ENCODE data around the gene MANEAL. TPM values are rescaled to one million over a fixed set of nuclear protein-coding genes. Genes with fewer than 3 reads are reported as not detected.
A peak's percentile ranks its signal among the peaks of the same experiment; 100 is the strongest.

MANEAL gene
- total RNA-seq, 6 experiments from 2014 or later: 3.2 to 9.4 (median 5.4) TPM

- 85% methylated on average over 9 of the region's 9 CpGs for WGBS (ENCODE audit: insufficient coverage, low coverage, low lambda C conversion rate, missing lambda C conversion rate)
- intact Hi-C loops (cut with DNase I): no loop called here
- DNase-seq (no peak), ATAC-seq (no peak)
- no peaks in the 10 kb centered on the region for H3K4me1 ChIP-seq
- no peak overlapping the region for H3K27ac ChIP-seq
- TF ChIP-seq CTCF (IDR thresholded peaks at IDR 0.05) (no peak), POLR2A (IDR thresholded peaks at IDR 0.05) (no peak)
- no peak overlapping the region for H3K4me3 ChIP-seq
- H3K9me3 ChIP-seq: no peaks in the 10 kb centered on the region
- H3K36me3 ChIP-seq: peaks cover 0 to 39% (median 16%) of the 10 kb centered on the region in 4 donors
- no peaks in the 10 kb centered on the region for H3K27me3 ChIP-seq
Measured at GRCh38 chr1:37822906-37823815, 29.5 kb downstream of the MANEAL start.

- Histone ChIP-seq H3K27ac (no peak overlapping the region), H3K4me3 (no peak overlapping the region), H3K4me1 (peaks cover 0 to 7% (median 0%) of the 10 kb centered on the region in 4 donors), H3K36me3 (peaks cover 0 to 43% (median 16%) of the 10 kb centered on the region in 4 donors), H3K9me3 (no peaks in the 10 kb centered on the region), H3K27me3 (no peaks in the 10 kb centered on the region)
- TF ChIP-seq POLR2A (IDR thresholded peaks at IDR 0.05) (no peak), CTCF (IDR thresholded peaks at IDR 0.05) (no peak)
- DNase-seq (no peak), ATAC-seq (no peak)
- intact Hi-C loops (cut with DNase I): no loop called here
- WGBS (ENCODE audit: insufficient coverage, low coverage, low lambda C conversion rate, missing lambda C conversion rate): 95% methylated on average over 2 of the region's 2 CpGs
Measured at GRCh38 chr1:37824001-37824400, 30.4 kb downstream of the MANEAL start.

GRCh38 chr1:37825506-37825905 lies 31.9 kb downstream of the MANEAL start:
- DNase-seq (no peak), ATAC-seq (no peak)
- H3K4me1 ChIP-seq: peaks cover 0 to 8% (median 0%) of the 10 kb centered on the region in 4 donors
- intact Hi-C loops (cut with DNase I): no loop called here
- H3K27me3 ChIP-seq: no peaks in the 10 kb centered on the region
- no peak overlapping the region for H3K27ac ChIP-seq
- H3K9me3 ChIP-seq: no peaks in the 10 kb centered on the region
- H3K4me3 ChIP-seq: no peak overlapping the region
- peaks cover 0 to 43% (median 14%) of the 10 kb centered on the region in 4 donors for H3K36me3 ChIP-seq
- TF ChIP-seq POLR2A (IDR thresholded peaks at IDR 0.05) (no peak), CTCF (IDR thresholded peaks at IDR 0.05) (no peak)
- WGBS (ENCODE audit: insufficient coverage, low coverage, low lambda C conversion rate, missing lambda C conversion rate): 60% methylated on average over 2 of the region's 2 CpGs

DNA sequence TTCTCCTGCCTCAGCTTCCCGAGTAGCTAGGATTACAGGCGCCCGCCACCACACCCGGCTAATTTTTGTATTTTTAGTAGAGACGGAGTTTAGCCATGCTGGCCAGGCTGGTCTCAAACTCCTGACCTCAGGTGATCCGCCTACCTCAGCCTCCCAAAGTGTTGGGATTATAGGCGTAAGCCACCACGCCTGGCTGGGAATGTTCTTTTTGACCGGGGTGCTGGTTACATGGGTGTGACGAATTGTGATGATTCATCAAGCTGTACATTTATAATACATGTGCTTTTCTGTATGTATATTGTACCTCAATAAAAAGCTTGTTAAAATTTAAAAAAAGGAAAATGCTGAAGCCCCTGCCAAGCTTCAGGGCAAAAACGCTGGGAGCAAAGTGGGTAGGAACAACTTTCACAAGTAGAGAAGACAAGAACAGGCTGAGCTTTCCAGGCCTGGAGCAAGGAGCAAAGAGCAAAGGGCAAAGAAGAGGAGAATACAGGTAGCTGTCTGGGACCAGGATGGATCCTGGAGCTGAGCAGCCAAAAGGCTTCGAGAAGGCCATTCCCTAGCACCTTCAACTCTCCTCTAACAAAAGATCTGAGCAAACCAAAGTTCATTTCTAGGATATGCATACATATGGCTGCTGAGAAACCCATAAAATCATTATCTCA lies 34.9 kb downstream of the MANEAL start:
- H3K4me3 ChIP-seq: no peak overlapping the region
- ATAC-seq: peak in 2 of 4 donors; percentile 38 to 70
- no peaks in the 10 kb centered on the region for H3K27me3 ChIP-seq
- DNase-seq: no peak
- WGBS (ENCODE audit: insufficient coverage, low coverage, low lambda C conversion rate, missing lambda C conversion rate): 92% methylated on average over 10 of the region's 12 CpGs
- no peak for TF ChIP-seq POLR2A (IDR thresholded peaks at IDR 0.05)
- TF ChIP-seq CTCF (IDR thresholded peaks at IDR 0.05): no peak
- peaks cover 0 to 8% (median 0%) of the 10 kb centered on the region in 4 donors for H3K4me1 ChIP-seq
- intact Hi-C loops (cut with DNase I): no loop called here
- no peaks in the 10 kb centered on the region for H3K9me3 ChIP-seq
- peaks cover 0 to 34% (median 7%) of the 10 kb centered on the region in 4 donors for H3K36me3 ChIP-seq
- H3K27ac ChIP-seq: no peak overlapping the region

All from right lobe of liver (tissue), 6 donors.